Neural cell (in vitro differentiated cells): ENCODE measurements around the gene MBD5.

Experiments used
- CTCF ChIP-seq: fragments of 450-650 bp; IDR thresholded peaks from 2 replicates; pipeline ENCODE4 v1.5.1; 2014; ENCODE audit warnings: antibody characterized with exemption, mild to moderate bottlenecking, moderate library complexity; ENCODE audit not compliant: poor library complexity, severe bottlenecking
- EP300 ChIP-seq: fragments of 450-650 bp; conservative IDR thresholded peaks from 2 replicates; pipeline ENCODE4 v1.6.1; 2014; ENCODE audit warnings: antibody characterized with exemption, mild to moderate bottlenecking, moderate library complexity; ENCODE audit not compliant: poor library complexity, severe bottlenecking
- EZH2 ChIP-seq: fragments of 200-600, 300-800 bp; shearing (Covaris generic), sonication (generic); IDR thresholded peaks from 2 replicates; pipeline ENCODE4 v1.6.1; 2014; ENCODE audit warnings: antibody characterized with exemption, low read length, borderline replicate concordance, mild to moderate bottlenecking; ENCODE audit not compliant: insufficient read depth, poor library complexity, severe bottlenecking
- MXI1 ChIP-seq: fragments of 450-650 bp; conservative IDR thresholded peaks from 2 replicates; pipeline ENCODE4 v1.6.1; 2014; ENCODE audit warnings: antibody characterized with exemption, mild to moderate bottlenecking; ENCODE audit not compliant: poor library complexity, severe bottlenecking
- POLR2AphosphoS5 ChIP-seq: IDR thresholded peaks from 2 replicates; pipeline ENCODE4 v1.6.1; 2012
- RAD21 ChIP-seq: fragments of 450-650 bp; conservative IDR thresholded peaks from 2 replicates; pipeline ENCODE4 v1.6.1; 2014; ENCODE audit warnings: antibody characterized with exemption, mild to moderate bottlenecking, moderate library complexity
- REST ChIP-seq: IDR thresholded peaks from 2 replicates; pipeline ENCODE4 v1.6.1; 2012; ENCODE audit warnings: borderline replicate concordance
- SMC3 ChIP-seq: fragments of 450-650 bp; conservative IDR thresholded peaks from 2 replicates; pipeline ENCODE4 v1.6.1; 2014; ENCODE audit warnings: antibody characterized with exemption, mild to moderate bottlenecking, moderate library complexity; ENCODE audit not compliant: poor library complexity
- TAF1 ChIP-seq: IDR thresholded peaks from 2 replicates; pipeline ENCODE4 v1.6.1; 2012; ENCODE audit warnings: low read depth

GRCh38 chr2:148416248-148416647 lies 395.4 kb downstream of the MBD5 start:
- TF ChIP-seq TAF1 (no peak), POLR2AphosphoS5 (no peak), CTCF (no peak), EP300 (no peak), REST (no peak), SMC3 (no peak), EZH2 (no peak), MXI1 (no peak), RAD21 (no peak)
